Measurements from ENCODE around the gene UBE2H. TPM values are rescaled to one million over a fixed set of nuclear protein-coding genes. Genes with fewer than 3 reads are reported as not detected.

The UBE2H gene
- total RNA-seq, 1 donor from 2014 or later: 16.4 TPM

DNA sequence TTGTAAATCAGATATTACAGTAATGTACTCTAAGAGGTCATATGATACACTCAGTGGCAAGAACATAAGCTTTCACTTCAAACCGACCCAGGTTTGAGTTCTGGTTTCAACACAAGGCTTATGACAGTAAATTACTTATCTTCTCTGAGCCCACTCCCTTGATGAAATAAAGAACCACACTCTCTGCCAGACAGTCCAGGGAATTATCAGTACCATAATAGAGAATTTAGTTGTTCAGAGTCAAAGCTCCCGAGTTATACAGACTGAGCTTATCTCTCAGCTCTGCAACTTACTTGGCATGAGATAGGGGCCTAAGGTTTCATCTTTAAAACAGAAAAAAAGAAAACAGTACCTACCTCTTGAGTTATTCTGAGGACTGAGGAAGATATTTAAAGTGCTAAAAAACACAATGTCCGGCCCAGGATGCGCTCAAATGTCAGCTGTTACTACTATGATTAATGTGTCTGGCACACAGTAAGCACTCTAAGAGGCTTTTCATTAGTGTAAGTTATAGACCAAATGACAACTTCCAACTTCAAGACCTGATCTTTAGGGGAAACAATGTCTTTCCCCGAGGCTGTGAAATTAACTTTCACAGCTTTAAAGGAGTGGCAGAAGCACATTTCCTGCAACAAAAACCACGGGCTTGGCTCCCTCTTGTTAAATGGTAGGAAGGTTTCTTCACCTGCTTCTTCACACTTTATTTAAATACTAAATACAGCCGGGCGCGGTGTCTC, 38.1 kb downstream of the UBE2H start:
- intact Hi-C loops (cut with micrococcal nuclease): no loop called here
- Mint-ChIP-seq H3K4me3 (ENCODE audit: low read depth) (no peak overlapping the region), H3K36me3 (ENCODE audit: low read depth) (peaks cover 11% of the 10 kb centered on the region), H3K4me1 (ENCODE audit: low read depth) (peaks cover 5% of the 10 kb centered on the region), H3K27me3 (ENCODE audit: low read depth) (no peaks in the 10 kb centered on the region), H3K27ac (no peak overlapping the region), H3K9me3 (no peaks in the 10 kb centered on the region)
- no peak for DNase-seq (ENCODE audit: low spot score)

DNA sequence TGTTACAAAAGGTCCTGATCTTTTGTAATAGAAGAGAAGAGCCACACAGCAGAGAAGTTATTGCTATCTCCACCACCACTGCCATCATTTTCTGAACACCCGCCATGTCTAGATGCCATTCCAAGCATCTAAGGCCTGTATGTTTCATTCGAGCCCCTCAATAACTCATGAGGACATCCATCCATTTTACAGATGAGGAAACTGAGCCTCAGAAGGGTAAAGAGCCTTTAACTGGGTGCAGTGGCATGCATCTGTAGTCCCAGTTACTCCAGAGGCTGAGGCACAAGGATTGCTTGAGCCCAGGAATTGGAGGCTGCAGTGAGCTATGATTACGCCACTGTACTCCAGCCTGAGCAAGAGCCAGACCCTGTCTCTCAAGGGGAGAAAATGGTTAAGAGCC, 39.3 kb downstream of the UBE2H start:
- Mint-ChIP-seq H3K27me3 (ENCODE audit: low read depth) (no peaks in the 10 kb centered on the region), H3K27ac (no peak overlapping the region), H3K9me3 (no peaks in the 10 kb centered on the region), H3K4me1 (ENCODE audit: low read depth) (peaks cover 12% of the 10 kb centered on the region), H3K4me3 (ENCODE audit: low read depth) (no peak overlapping the region), H3K36me3 (ENCODE audit: low read depth) (peaks cover 14% of the 10 kb centered on the region)
- intact Hi-C loops (cut with micrococcal nuclease): no loop called here
- no peak for DNase-seq (ENCODE audit: low spot score)

DNA sequence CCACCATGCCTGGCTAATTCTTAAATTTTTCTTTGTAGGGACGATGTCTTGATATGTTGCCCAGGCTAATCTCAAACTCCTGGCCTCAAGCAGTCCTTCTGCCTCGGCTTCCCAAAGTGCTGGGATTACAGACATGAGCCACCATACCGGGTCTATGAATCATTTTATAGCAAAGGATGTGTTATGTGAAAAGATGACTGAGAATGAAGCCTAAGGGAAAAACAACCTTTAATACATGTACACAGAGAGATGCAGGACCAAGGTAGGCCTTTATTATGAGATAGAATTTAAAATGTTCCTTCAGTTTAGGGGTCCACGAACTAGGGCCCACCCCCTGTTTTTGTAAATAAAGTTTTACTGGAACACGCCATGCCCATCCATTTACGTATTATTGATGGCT, 41.0 kb downstream of the UBE2H start:
- Mint-ChIP-seq H3K4me3 (ENCODE audit: low read depth) (no peak overlapping the region), H3K9me3 (no peaks in the 10 kb centered on the region), H3K27me3 (ENCODE audit: low read depth) (no peaks in the 10 kb centered on the region), H3K36me3 (ENCODE audit: low read depth) (peaks cover 25% of the 10 kb centered on the region), H3K4me1 (ENCODE audit: low read depth) (peaks cover 23% of the 10 kb centered on the region), H3K27ac (no peak overlapping the region)
- intact Hi-C loops (cut with micrococcal nuclease): no loop called here
- DNase-seq (ENCODE audit: low spot score): no peak

DNA sequence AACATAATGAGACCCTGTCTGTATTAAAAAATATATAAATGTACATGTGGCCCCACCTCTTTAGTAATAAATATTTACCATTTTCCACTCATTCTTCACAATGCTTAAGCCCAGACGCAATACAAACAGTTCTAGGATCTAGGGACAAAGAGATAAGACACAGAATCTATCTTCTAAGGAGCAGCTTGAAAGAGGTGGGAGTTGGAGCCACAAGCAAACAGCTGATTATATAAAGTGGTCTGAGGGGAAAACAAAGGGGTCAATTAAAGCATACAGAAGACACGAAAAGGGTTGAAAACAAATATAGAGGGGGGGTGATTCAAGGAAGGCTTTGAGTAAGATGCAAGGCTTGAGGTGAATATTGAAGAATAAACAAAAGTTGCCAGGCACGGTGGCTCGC, 43.1 kb downstream of the UBE2H start:
- Mint-ChIP-seq H3K27me3 (ENCODE audit: low read depth) (no peaks in the 10 kb centered on the region), H3K27ac (no peak overlapping the region), H3K4me3 (ENCODE audit: low read depth) (no peak overlapping the region), H3K4me1 (ENCODE audit: low read depth) (peaks cover 25% of the 10 kb centered on the region), H3K9me3 (peaks cover 7% of the 10 kb centered on the region), H3K36me3 (ENCODE audit: low read depth) (peaks cover 42% of the 10 kb centered on the region)
- DNase-seq (ENCODE audit: low spot score): no peak
- intact Hi-C loops (cut with micrococcal nuclease): no loop called here

DNA sequence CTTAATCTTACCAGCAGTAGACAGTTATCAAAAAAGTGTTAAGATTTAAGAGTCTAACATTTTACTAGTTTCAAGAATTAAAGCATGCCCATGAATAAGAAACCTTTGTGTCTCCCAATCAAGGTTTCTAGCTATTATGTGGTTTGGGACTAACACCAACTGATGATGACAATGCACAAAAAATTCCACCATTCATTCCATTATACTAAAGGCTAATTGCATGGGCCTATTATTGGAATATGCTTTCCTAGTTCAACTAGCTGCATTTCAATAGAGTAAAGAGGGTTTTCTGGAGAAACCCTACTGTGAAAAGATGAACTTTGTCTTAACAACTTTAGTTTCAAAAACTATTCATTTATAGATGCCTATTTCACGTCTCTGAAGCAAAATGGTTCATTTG, 44.6 kb downstream of the UBE2H start:
- H3K4me1 Mint-ChIP-seq (ENCODE audit: low read depth): peaks cover 35% of the 10 kb centered on the region
- peaks cover 7% of the 10 kb centered on the region for H3K9me3 Mint-ChIP-seq
- H3K27ac Mint-ChIP-seq: no peak overlapping the region
- peaks cover 50% of the 10 kb centered on the region for H3K36me3 Mint-ChIP-seq (ENCODE audit: low read depth)
- no peak overlapping the region for H3K4me3 Mint-ChIP-seq (ENCODE audit: low read depth)
- intact Hi-C loops (cut with micrococcal nuclease): no loop called here
- DNase-seq (ENCODE audit: low spot score): no peak
- H3K27me3 Mint-ChIP-seq (ENCODE audit: low read depth): no peaks in the 10 kb centered on the region

DNA sequence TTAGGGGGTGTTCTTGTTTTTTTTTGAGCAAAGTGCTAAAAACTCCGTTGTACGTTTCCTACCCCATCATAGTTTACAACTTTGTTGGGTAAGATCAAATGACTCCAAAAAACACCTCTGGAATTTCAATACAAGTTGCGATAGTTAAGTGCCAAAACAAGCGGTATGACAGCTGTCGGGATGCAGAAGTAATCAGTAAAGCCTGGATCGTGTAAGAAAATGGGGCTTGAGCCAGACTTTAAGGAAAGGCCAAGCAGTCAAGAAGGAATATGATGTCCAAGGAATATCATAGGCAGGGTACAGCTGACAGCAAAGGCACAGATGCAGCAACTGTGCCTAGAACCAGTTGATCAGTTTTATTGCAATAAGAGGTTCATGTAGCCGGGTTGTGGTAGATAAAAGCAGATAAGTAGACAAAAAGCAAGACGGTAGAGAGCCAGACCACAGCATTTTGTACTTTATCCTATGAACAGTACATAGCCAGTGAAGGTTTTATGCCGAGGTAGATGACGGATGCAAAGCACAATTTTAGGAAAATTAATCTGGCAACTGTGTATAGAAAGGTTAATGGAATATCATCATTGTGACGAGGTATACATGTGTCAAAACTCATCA, 45.5 kb downstream of the UBE2H start:
- no peak for DNase-seq (ENCODE audit: low spot score)
- no peaks in the 10 kb centered on the region for H3K27me3 Mint-ChIP-seq (ENCODE audit: low read depth)
- intact Hi-C loops (cut with micrococcal nuclease): loop anchor here (2.0 kb wide), 1 partner anchor 44 kb away; no protein-coding TSS in a partner anchor
- peaks cover 50% of the 10 kb centered on the region for H3K36me3 Mint-ChIP-seq (ENCODE audit: low read depth)
- H3K4me1 Mint-ChIP-seq (ENCODE audit: low read depth): peaks cover 43% of the 10 kb centered on the region
- H3K9me3 Mint-ChIP-seq: peaks cover 7% of the 10 kb centered on the region
- no peak overlapping the region for H3K27ac Mint-ChIP-seq
- H3K4me3 Mint-ChIP-seq (ENCODE audit: low read depth): no peak overlapping the region

DNA sequence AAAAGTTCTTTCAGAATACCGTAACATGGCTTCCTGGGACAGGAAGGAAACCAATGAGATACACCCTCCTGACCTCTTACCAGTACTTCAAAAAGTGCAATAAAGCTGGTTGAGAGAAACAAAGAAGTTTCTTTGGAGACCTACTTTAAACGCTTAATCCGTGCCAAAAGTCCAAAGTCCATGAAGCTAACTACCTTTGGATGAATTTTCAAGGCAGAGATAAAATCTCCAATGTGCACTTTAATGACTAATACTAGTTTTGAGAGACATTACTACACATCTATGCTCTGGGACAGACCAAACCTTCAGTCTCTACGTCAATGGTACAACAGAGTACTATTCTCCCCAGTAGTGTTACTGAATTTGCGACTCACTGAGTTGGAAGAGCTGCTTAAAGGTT, 46.1 kb downstream of the UBE2H start:
- intact Hi-C loops (cut with micrococcal nuclease): loop anchor here (2.0 kb wide), 1 partner anchor 44 kb away; no protein-coding TSS in a partner anchor
- Mint-ChIP-seq H3K27me3 (ENCODE audit: low read depth) (no peaks in the 10 kb centered on the region), H3K27ac (no peak overlapping the region), H3K9me3 (peaks cover 7% of the 10 kb centered on the region), H3K4me1 (ENCODE audit: low read depth) (peaks cover 43% of the 10 kb centered on the region), H3K36me3 (ENCODE audit: low read depth) (peaks cover 52% of the 10 kb centered on the region), H3K4me3 (ENCODE audit: low read depth) (no peak overlapping the region)
- DNase-seq (ENCODE audit: low spot score): no peak

DNA sequence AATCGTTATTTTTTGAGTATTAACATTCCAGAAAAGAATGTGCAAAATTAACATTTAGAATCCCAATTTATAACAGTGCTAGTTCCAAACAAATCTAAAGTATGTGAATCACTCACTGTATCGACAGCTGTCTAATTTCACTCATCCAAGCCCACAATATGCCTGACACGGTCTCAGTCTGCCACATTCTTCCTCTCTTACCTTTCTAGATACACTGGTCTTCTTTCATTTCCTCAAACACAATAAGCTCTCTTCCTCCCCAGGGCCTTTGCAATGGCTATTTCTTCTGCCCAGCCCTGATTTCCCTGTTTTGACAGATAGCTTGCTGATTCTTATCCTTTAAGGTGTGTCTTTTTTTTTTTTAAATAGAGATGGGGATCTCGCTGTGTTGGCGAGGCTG, 48.8 kb downstream of the UBE2H start:
- Mint-ChIP-seq H3K27ac (no peak overlapping the region), H3K36me3 (ENCODE audit: low read depth) (peaks cover 51% of the 10 kb centered on the region)
- intact Hi-C loops (cut with micrococcal nuclease): no loop called here

DNA sequence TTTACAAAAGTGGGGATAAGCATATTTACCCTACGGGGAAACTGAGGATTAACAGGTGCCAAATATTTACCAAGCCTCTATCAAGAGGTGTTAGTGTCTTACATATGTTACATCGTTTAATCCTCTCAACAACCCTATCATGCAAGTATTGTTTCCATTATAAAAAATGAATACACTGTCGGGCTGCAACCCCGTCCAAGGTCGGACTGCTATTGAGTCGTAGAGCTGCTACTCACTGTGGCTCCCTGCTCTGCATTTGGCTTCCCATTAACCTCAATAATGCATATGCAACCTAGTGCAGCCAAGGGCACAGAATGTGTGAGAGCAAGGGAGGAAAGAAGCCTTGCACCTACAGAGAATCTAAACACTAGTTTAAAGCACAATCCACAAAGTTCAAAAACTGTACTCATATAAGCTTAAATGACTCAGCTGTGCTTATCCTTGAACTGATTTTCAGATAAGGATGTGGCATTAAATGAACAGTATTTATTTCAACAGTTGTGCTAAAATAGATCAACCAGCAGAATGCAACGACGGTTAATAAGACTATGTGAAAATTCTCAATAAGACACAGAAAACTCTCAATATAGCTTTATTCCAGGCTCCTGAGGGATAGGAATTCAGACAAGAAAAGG, 49.9 kb downstream of the UBE2H start:
- no peak for DNase-seq (ENCODE audit: low spot score)
- peaks cover 7% of the 10 kb centered on the region for H3K9me3 Mint-ChIP-seq
- no peak overlapping the region for H3K4me3 Mint-ChIP-seq (ENCODE audit: low read depth)
- H3K36me3 Mint-ChIP-seq (ENCODE audit: low read depth): peaks cover 45% of the 10 kb centered on the region
- intact Hi-C loops (cut with micrococcal nuclease): no loop called here
- H3K27ac Mint-ChIP-seq: no peak overlapping the region
- H3K27me3 Mint-ChIP-seq (ENCODE audit: low read depth): no peaks in the 10 kb centered on the region
- H3K4me1 Mint-ChIP-seq (ENCODE audit: low read depth): peaks cover 38% of the 10 kb centered on the region

More for the DNA sequence above, 48.8 kb downstream of the UBE2H start:
- Mint-ChIP-seq H3K4me1 (ENCODE audit: low read depth) (peaks cover 43% of the 10 kb centered on the region), H3K27me3 (ENCODE audit: low read depth) (no peaks in the 10 kb centered on the region), H3K9me3 (peaks cover 7% of the 10 kb centered on the region), H3K4me3 (ENCODE audit: low read depth) (no peak overlapping the region)
- no peak for DNase-seq (ENCODE audit: low spot score)

DNA sequence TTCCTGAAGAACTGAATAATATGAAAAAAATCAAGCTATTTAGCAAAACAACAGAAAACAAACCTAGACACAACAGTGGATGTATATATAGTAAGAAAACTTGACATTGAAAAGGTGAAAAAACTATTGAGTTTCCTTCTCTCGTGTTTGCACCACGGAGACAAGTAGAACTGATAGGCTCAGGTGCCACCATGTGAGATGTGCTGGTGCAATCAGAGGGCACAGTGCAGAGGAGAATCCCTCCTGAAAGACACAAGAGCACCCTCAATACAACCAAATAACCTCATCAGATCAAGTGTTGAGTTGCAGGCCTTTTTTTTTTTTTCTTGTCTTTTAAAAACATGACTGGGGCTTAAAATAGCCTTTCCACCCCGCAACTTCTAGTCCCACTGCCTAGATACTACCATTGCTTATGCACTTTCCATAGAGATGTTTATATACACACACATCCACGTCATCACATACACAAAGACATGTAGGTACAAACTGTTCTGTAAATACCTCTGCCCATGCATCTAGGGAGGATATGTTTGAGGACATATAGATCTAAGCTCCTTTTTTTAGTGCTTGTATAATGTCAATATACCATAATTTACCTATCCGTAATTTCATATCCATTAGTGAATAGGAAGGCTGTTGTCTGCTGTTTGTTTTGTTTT, 54.1 kb downstream of the UBE2H start:
- no peaks in the 10 kb centered on the region for H3K9me3 Mint-ChIP-seq
- H3K4me3 Mint-ChIP-seq (ENCODE audit: low read depth): no peak overlapping the region
- peaks cover 13% of the 10 kb centered on the region for H3K4me1 Mint-ChIP-seq (ENCODE audit: low read depth)
- no peak overlapping the region for H3K27ac Mint-ChIP-seq
- peaks cover 11% of the 10 kb centered on the region for H3K36me3 Mint-ChIP-seq (ENCODE audit: low read depth)
- DNase-seq (ENCODE audit: low spot score): no peak
- H3K27me3 Mint-ChIP-seq (ENCODE audit: low read depth): no peaks in the 10 kb centered on the region
- intact Hi-C loops (cut with micrococcal nuclease): no loop called here

DNA sequence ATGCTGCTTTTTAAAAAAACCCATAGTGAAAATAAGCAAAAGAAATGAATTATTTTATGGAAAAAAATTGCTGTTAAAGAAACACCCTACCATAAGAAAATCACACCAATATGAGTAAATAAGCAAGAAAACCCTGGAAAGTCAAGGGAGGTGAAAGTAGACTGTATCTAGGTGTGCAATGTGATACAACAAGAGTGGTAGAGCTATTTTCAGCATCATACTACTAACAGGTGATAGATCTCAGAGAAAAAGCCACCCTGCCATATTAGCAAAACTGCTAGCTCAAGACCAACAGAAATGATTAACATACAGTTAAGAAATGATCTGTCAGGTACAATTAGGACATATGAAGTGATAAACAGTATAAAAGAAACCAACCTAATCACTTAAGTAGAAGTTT, 54.8 kb downstream of the UBE2H start:
- no peaks in the 10 kb centered on the region for H3K9me3 Mint-ChIP-seq
- peaks cover 11% of the 10 kb centered on the region for H3K36me3 Mint-ChIP-seq (ENCODE audit: low read depth)
- no peak overlapping the region for H3K27ac Mint-ChIP-seq
- no peaks in the 10 kb centered on the region for H3K27me3 Mint-ChIP-seq (ENCODE audit: low read depth)
- H3K4me3 Mint-ChIP-seq (ENCODE audit: low read depth): no peak overlapping the region
- no peak for DNase-seq (ENCODE audit: low spot score)
- peaks cover 11% of the 10 kb centered on the region for H3K4me1 Mint-ChIP-seq (ENCODE audit: low read depth)
- intact Hi-C loops (cut with micrococcal nuclease): no loop called here

DNA sequence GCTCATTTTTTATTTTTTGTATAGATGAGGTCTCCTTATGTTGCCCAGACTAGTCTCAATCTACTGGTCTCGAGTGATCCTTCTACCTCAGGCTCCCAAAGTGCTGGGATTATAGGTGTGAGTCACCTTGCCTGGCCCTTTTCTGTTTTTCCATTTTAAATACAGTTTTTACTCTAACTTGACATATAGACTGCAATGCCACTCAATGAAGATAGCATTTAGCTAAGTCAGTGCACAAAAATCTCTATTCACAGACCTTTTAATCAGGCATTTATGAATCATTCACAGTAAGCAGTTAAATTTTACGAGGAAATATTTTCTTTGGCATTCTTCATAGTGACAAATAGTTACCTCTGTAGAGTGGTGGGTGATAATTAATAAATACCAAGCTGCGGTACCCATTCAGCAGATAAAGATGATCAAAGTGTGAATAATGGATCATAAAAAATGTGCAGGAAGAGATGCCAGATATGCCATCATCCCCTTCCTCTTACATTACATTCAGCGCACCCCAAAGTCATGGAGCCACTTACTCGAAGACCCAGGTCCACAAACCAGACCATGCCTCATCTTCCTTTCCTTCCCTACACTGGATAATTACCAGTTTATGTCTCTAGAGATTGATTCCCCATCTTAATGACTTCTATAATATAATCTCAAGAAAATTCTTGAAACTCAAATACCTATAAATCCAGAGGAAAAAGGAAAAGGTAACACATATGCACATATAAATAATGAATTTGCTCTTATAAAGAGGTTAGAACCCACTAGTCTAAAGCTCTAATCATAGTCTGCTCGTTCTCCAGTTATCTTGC, 56.0 kb downstream of the UBE2H start:
- H3K4me1 Mint-ChIP-seq (ENCODE audit: low read depth): peaks cover 6% of the 10 kb centered on the region
- H3K36me3 Mint-ChIP-seq (ENCODE audit: low read depth): peaks cover 10% of the 10 kb centered on the region
- H3K4me3 Mint-ChIP-seq (ENCODE audit: low read depth): no peak overlapping the region
- H3K27ac Mint-ChIP-seq: no peak overlapping the region
- no peak for DNase-seq (ENCODE audit: low spot score)
- no peaks in the 10 kb centered on the region for H3K9me3 Mint-ChIP-seq
- no peaks in the 10 kb centered on the region for H3K27me3 Mint-ChIP-seq (ENCODE audit: low read depth)
- intact Hi-C loops (cut with micrococcal nuclease): no loop called here
